SK-N-SH treated with all-trans-retinoic acid at 6 μM for 48 hours (cell line): ENCODE measurements around the gene CLSTN2.

Source experiments
- ATAC-seq: fragments of 200-7000 bp; cut with Tn5 transposase; 3 replicates; pipeline ENCODE4 v1.9.1; 2020; ENCODE audit warnings: mild to moderate bottlenecking, moderate library complexity
- ARNTL ChIP-seq: fragments of 450-650 bp; formaldehyde crosslinking; IDR thresholded peaks from 2 replicates; pipeline ENCODE4 v1.5.0; 2020; ENCODE audit warnings: low read depth, mild to moderate bottlenecking, moderate library complexity, borderline replicate concordance
- BACH2 ChIP-seq: fragments of 250-450 bp; sonication (Bioruptor Pico); IDR thresholded peaks from 2 replicates; pipeline ENCODE4 v1.9.0; 2021; ENCODE audit warnings: mild to moderate bottlenecking, borderline replicate concordance
- CSDC2 ChIP-seq: fragments of 250-450 bp; sonication (Bioruptor Pico); IDR thresholded peaks from 2 replicates; pipeline ENCODE4 v1.5.0; 2020; ENCODE audit warnings: mild to moderate bottlenecking, moderate library complexity
- ESRRG ChIP-seq: fragments of 250-450 bp; sonication (Bioruptor Pico); IDR thresholded peaks from 2 replicates; pipeline ENCODE4 v1.6.1; 2021; ENCODE audit warnings: mild to moderate bottlenecking
- GLIS3 ChIP-seq: fragments of 250-450 bp; sonication (Bioruptor Pico); IDR thresholded peaks from 2 replicates; pipeline ENCODE4 v1.5.0; 2020; ENCODE audit warnings: mild to moderate bottlenecking, moderate library complexity
- ISL1 ChIP-seq: fragments of 250-450 bp; sonication (Bioruptor Pico); IDR thresholded peaks from 2 replicates; pipeline ENCODE4 v2.1.2; 2022; ENCODE audit warnings: mild to moderate bottlenecking, moderate library complexity
- OSR1 ChIP-seq: fragments of 250-450 bp; sonication (Bioruptor Pico); IDR thresholded peaks from 2 replicates; pipeline ENCODE4 v1.8.0; 2022; ENCODE audit warnings: moderate library complexity, mild to moderate bottlenecking, inconsistent platforms
- PATZ1 ChIP-seq: fragments of 250-450 bp; sonication (Bioruptor Pico); IDR thresholded peaks from 2 replicates; pipeline ENCODE4 v1.8.0; 2020; ENCODE audit warnings: mild to moderate bottlenecking, moderate library complexity, borderline replicate concordance
- PPARA ChIP-seq: fragments of 250-450 bp; sonication (Bioruptor Pico); IDR thresholded peaks from 2 replicates; pipeline ENCODE4 v1.5.0; 2020; ENCODE audit warnings: mild to moderate bottlenecking, borderline replicate concordance
- RARB ChIP-seq: fragments of 250-450 bp; sonication (Bioruptor Pico); IDR thresholded peaks from 2 replicates; pipeline ENCODE4 v1.8.0; 2021; ENCODE audit warnings: mild to moderate bottlenecking, moderate library complexity
- SNAI2 ChIP-seq: fragments of 250-450 bp; sonication (Bioruptor Pico); IDR thresholded peaks from 2 replicates; pipeline ENCODE4 v1.5.0; 2020; ENCODE audit warnings: mild to moderate bottlenecking, moderate library complexity
- TCF4 ChIP-seq: fragments of 250-450 bp; sonication (Bioruptor Pico); IDR thresholded peaks from 2 replicates; pipeline ENCODE4 v1.8.0; 2021; ENCODE audit warnings: mild to moderate bottlenecking, moderate library complexity, borderline replicate concordance
- TOX ChIP-seq: fragments of 250-450 bp; sonication (Bioruptor Pico); IDR thresholded peaks from 2 replicates; pipeline ENCODE4 v1.8.0; 2021; ENCODE audit warnings: mild to moderate bottlenecking, moderate library complexity, borderline replicate concordance
- TSHZ2 ChIP-seq: fragments of 250-450 bp; sonication (Bioruptor Pico); IDR thresholded peaks from 2 replicates; pipeline ENCODE4 v1.5.0; 2020; ENCODE audit warnings: mild to moderate bottlenecking, moderate library complexity
- ZC3H10 ChIP-seq: fragments of 250-450 bp; sonication (Bioruptor Pico); IDR thresholded peaks from 2 replicates; pipeline ENCODE4 v1.5.1; 2021; ENCODE audit warnings: mild to moderate bottlenecking, moderate library complexity
- ZFP3 ChIP-seq: fragments of 250-450 bp; sonication (Bioruptor Pico); IDR thresholded peaks from 2 replicates; pipeline ENCODE4 v1.5.0; 2020; ENCODE audit warnings: mild to moderate bottlenecking, moderate library complexity
- ZFP30 ChIP-seq: fragments of 450-650 bp; formaldehyde crosslinking; IDR thresholded peaks from 2 replicates; pipeline ENCODE4 v1.5.0; 2022; ENCODE audit warnings: mild to moderate bottlenecking, moderate library complexity
- ZNF565 ChIP-seq: fragments of 450-650 bp; formaldehyde crosslinking; conservative IDR thresholded peaks from 2 replicates; pipeline ENCODE4 v1.5.0; 2020; ENCODE audit warnings: low read depth, mild to moderate bottlenecking, moderate library complexity
- ZNF70 ChIP-seq: fragments of 450-650 bp; formaldehyde crosslinking; IDR thresholded peaks from 2 replicates; pipeline ENCODE4 v1.5.0; 2020; ENCODE audit warnings: mild to moderate bottlenecking, moderate library complexity

Gene CLSTN2

GRCh38 chr3:140388202-140388922 lies 453.4 kb downstream of the CLSTN2 start:
- ATAC-seq, result no peak
- no peak for TF ChIP-seq PATZ1
- no peak for TF ChIP-seq CSDC2 (CRISPR knock-in tag)
- TF ChIP-seq TSHZ2, result no peak
- no peak for TF ChIP-seq RARB (CRISPR knock-in tag)
- TF ChIP-seq ZC3H10, result no peak
- no peak for TF ChIP-seq ZNF565 (CRISPR knock-in tag)
- TF ChIP-seq ESRRG, result no peak

- TF ChIP-seq PPARA (CRISPR knock-in tag) (no peak), TCF4 (no peak), ZFP3 (no peak), GLIS3 (CRISPR knock-in tag) (no peak), TOX (CRISPR knock-in tag) (no peak), ZC3H10 (no peak), ZNF565 (CRISPR knock-in tag) (no peak), CSDC2 (CRISPR knock-in tag) (no peak), SNAI2 (CRISPR knock-in tag) (no peak)
- ATAC-seq, result no peak
Observed at GRCh38 chr3:140391061-140391460, 456.1 kb downstream of the CLSTN2 start.

- ATAC-seq, result no peak
- no peak for TF ChIP-seq ARNTL
Observed at GRCh38 chr3:140394488-140395133, 459.6 kb downstream of the CLSTN2 start.

GRCh38 chr3:140395134-140396075 lies 460.4 kb downstream of the CLSTN2 start:
- no peak for ATAC-seq
- TF ChIP-seq SNAI2 (CRISPR knock-in tag) (no peak), PPARA (CRISPR knock-in tag) (no peak), ZFP30 (CRISPR knock-in tag) (no peak), BACH2 (CRISPR knock-in tag) (no peak), CSDC2 (CRISPR knock-in tag) (no peak), ARNTL (no peak), GLIS3 (CRISPR knock-in tag) (no peak), ZNF70 (no peak), TCF4 (no peak), ESRRG (no peak), RARB (CRISPR knock-in tag) (no peak), ISL1 (CRISPR knock-in tag) (no peak), ZNF565 (CRISPR knock-in tag) (no peak), ZFP3 (no peak), ZC3H10 (no peak), PATZ1 (no peak)

- TF ChIP-seq PATZ1 (no peak), OSR1 (CRISPR knock-in tag) (no peak), CSDC2 (CRISPR knock-in tag) (no peak), TSHZ2 (no peak), ZC3H10 (no peak), BACH2 (CRISPR knock-in tag) (no peak)
Observed at GRCh38 chr3:140396110-140396509, 461.1 kb downstream of the CLSTN2 start.

More at GRCh38 chr3:140396110-140396509, 461.1 kb downstream of the CLSTN2 start:
- ATAC-seq, result no peak
